ENCODE results near the gene ABCG1.

- TF ChIP-seq CTCF (IDR thresholded peaks at IDR 0.05; ENCODE audit: insufficient read depth, low read depth, low read length) = no peak
- TF ChIP-seq EZH2 (IDR thresholded peaks at IDR 0.05; ENCODE audit: insufficient read depth, low read length) = no peak
Observed at GRCh38 chr21:42232176-42232825, 13.4 kb downstream of the ABCG1 start.

Data from astrocyte (in vitro differentiated cells and primary cell).